ENCODE results near the gene TLE4.

TLE4 gene

DNA sequence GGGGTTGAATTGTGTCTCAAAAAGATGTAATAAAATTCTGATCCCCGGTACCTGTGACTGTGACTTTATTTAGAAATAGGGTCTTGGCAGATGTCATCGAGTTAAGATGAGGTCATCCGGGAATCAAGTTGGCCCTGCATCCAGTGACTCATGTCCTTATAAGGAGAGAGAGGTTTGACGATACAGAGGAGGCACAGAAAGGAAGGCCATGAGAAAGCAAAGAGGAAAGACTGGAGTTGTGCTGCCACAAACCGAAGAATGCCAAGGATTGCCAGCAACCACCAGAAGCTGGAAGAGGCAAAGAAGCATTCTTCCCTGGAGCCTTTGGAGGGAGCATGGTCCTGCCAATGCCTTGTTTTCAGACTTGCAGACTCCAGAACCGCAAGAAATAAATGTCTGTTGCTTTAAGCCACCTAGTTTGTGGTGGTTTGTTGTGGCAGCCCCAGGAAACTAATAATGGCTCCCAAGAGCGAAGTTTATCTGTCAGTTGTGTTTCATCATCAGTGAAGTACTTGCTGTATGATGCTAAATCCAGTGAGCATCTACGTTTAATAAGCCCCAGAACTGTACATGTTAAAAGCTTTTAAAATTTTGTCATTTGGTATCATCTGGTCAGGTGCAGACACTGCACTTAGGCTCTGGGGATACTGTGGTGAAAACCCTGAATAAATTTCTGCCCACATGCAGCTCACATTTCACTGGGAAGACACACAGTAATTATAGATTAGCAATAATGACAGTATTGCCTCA, 114.8 kb downstream of the TLE4 start:
- Mint-ChIP-seq H3K4me3 (peak overlapping the region; percentile 20), H3K27me3 (no peaks in the 10 kb centered on the region), H3K27ac (peak overlapping the region; percentile 77), H3K9me3 (ENCODE audit: low read depth) (no peaks in the 10 kb centered on the region), H3K36me3 (peaks cover 22% of the 10 kb centered on the region), H3K4me1 (ENCODE audit: low read depth) (peaks cover 62% of the 10 kb centered on the region)

DNA sequence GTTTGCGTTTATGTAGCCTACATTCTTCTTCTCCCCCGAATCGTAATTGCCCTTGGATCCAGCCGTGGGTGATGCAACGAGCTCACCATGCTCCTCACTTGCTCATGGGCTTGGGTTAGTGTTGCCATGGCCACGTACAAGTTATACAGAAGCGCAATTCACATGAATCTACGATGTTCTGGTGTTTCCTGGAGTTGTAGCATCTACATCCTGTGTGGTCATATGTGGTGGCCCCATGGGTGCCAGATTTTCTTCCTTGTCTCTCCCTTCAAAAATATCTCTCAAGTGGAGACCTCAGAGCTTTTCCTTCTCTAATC, 115.3 kb downstream of the TLE4 start:
- Mint-ChIP-seq H3K27ac (peak overlapping the region; percentile 77), H3K4me3 (peak overlapping the region; percentile 20)

DNA sequence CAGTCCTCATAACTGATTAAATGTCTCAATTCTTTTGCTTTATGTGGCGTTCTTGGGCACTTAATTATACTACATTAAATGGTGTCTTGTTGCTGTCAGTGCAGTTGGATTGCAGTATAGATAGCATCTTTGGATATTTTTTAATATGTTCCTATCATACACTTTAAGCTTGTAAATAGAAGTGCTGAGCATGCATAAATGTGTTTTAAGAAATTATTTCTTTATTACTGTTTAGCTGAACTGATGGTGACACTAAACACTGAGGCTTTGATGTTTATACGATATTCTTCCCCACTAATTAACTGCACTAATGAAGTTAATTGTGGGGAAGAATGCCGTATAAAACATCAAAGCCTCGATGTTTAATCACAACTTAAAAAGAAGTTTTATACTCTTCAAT, 116.6 kb downstream of the TLE4 start:
- Mint-ChIP-seq H3K27ac (no peak overlapping the region), H3K4me3 (no peak overlapping the region), H3K4me1 (ENCODE audit: low read depth) (peaks cover 63% of the 10 kb centered on the region), H3K36me3 (peaks cover 26% of the 10 kb centered on the region), H3K9me3 (ENCODE audit: low read depth) (no peaks in the 10 kb centered on the region), H3K27me3 (no peaks in the 10 kb centered on the region)

More for the DNA sequence above, 115.3 kb downstream of the TLE4 start:
- Mint-ChIP-seq H3K36me3 (peaks cover 23% of the 10 kb centered on the region), H3K4me1 (ENCODE audit: low read depth) (peaks cover 63% of the 10 kb centered on the region), H3K9me3 (ENCODE audit: low read depth) (no peaks in the 10 kb centered on the region), H3K27me3 (no peaks in the 10 kb centered on the region)

DNA sequence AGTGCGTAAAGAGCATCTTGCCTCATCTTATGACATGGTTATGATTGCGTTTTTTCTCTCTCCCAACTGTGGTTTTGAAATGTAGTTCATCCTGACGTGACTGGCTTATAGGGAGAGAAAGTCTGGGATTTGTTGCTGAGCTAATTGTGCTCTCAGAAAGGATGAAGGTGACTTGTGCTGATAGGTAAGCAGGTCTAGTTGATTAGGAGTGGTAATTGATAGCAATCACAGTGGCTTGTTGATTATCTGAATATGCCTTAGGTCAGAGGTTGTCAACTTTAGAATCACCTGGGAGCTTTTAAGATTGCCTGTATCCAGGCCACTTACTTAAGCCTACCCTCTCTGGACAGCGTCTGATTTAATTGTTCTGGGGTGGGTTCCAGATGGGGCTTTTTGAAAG, 117.8 kb downstream of the TLE4 start:
- H3K9me3 Mint-ChIP-seq (ENCODE audit: low read depth) = no peaks in the 10 kb centered on the region
- H3K27ac Mint-ChIP-seq = no peak overlapping the region
- peaks cover 66% of the 10 kb centered on the region for H3K4me1 Mint-ChIP-seq (ENCODE audit: low read depth)
- H3K36me3 Mint-ChIP-seq = peaks cover 29% of the 10 kb centered on the region
- H3K4me3 Mint-ChIP-seq = no peak overlapping the region
- H3K27me3 Mint-ChIP-seq = no peaks in the 10 kb centered on the region

DNA sequence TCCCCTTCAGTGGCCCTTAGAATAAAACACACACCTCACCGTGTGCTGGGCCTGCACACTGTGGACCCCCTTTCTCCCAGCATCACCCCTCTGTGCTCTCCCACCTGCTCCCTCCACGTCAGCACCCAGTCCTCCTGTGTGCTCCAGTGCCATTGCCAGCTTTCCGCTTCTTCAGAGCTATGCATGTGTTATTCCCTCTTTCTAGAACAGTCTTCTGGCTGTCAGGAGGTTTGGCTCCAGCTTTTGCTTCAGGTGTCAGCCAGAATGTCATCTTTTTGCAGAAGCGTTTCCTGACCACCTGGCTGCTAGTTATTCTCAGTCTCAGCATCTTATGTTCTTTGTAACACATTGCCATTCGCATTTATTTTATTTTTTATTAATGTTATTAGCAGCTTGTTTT, 119.7 kb downstream of the TLE4 start:
- Mint-ChIP-seq H3K27ac (no peak overlapping the region), H3K9me3 (ENCODE audit: low read depth) (no peaks in the 10 kb centered on the region), H3K4me1 (ENCODE audit: low read depth) (peaks cover 71% of the 10 kb centered on the region), H3K27me3 (no peaks in the 10 kb centered on the region), H3K36me3 (peaks cover 27% of the 10 kb centered on the region), H3K4me3 (no peak overlapping the region)

DNA sequence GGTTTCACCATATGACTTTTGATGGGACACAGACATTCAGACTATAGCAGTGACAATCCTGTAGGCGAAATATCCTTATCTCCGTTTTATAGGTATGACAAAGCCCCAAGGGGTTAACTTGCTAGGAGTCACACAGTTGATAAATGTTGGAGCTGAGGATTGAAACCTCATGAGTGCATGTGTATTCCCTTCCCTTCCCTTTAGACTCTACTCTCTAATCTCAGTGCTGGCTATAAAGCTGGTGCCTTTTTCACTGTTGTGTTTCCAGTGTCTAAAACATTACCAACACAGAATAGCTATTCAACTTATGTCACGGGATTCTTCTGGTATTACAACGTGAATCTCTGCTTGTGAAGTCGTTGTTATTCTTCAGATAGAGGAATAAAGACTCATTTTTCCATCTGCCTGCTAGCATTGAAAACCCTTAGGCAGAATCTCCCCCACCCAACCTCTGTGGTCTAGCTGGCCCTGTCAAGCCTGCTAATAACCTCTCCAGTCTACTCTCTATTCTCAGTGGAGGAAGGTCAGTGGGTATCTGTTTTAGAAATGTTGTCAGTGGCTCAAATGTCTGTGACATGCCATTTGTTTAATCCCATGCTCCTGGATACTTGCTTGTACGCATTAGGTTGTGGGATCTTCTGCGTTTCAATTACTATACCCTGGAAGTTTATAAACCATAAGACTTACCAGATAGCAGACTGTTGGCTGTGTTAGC, 121.2 kb downstream of the TLE4 start:
- H3K36me3 Mint-ChIP-seq = peaks cover 16% of the 10 kb centered on the region
- no peaks in the 10 kb centered on the region for H3K9me3 Mint-ChIP-seq (ENCODE audit: low read depth)
- H3K27me3 Mint-ChIP-seq = no peaks in the 10 kb centered on the region
- no peak overlapping the region for H3K4me3 Mint-ChIP-seq
- peaks cover 70% of the 10 kb centered on the region for H3K4me1 Mint-ChIP-seq (ENCODE audit: low read depth)
- no peak overlapping the region for H3K27ac Mint-ChIP-seq

DNA sequence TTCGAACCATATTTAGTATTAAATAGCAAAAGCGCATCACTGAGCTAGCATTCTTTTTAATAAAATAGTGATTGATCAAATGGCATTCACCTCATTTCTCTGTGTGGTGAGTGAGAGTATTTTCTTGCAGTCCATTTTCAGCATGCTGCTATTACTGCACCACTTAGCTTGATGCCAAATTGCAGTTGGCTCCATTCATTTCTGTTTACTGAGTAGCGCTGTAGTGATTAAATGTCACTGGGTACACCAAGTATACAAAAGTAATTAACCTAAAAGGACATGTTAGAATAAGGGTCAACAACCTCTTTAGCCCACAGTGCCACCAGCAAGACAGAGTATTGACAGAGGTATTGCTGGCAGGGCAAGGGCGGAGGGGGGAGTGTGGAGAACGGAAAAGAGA, 122.0 kb downstream of the TLE4 start:
- no peaks in the 10 kb centered on the region for H3K9me3 Mint-ChIP-seq (ENCODE audit: low read depth)
- no peak overlapping the region for H3K27ac Mint-ChIP-seq

DNA sequence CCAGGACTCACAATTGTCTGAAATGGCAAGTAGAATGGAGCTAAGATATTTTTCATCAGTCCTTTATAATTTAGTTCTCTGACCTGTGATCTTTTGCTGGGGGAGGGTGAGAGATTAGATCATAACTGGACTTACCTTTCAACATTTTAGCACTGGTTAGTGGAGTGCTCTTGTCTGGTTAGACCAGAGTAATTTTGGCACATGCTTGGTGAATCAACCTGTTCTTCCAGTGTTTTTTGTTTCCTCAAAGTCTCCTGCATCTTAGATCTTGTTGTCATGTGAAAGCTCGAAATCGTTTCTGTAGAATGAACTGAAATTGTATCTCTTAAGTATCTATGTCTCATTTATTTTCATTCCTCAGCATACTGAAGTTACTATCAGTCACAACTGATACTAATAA, 122.4 kb downstream of the TLE4 start:
- no peaks in the 10 kb centered on the region for H3K9me3 Mint-ChIP-seq (ENCODE audit: low read depth)
- peaks cover 73% of the 10 kb centered on the region for H3K4me1 Mint-ChIP-seq (ENCODE audit: low read depth)
- no peak overlapping the region for H3K4me3 Mint-ChIP-seq
- no peaks in the 10 kb centered on the region for H3K27me3 Mint-ChIP-seq
- H3K27ac Mint-ChIP-seq = peak overlapping the region; percentile 13
- H3K36me3 Mint-ChIP-seq = peaks cover 13% of the 10 kb centered on the region

More for the DNA sequence above, 122.0 kb downstream of the TLE4 start:
- no peak overlapping the region for H3K4me3 Mint-ChIP-seq
- no peaks in the 10 kb centered on the region for H3K27me3 Mint-ChIP-seq
- H3K4me1 Mint-ChIP-seq (ENCODE audit: low read depth) = peaks cover 69% of the 10 kb centered on the region
- peaks cover 13% of the 10 kb centered on the region for H3K36me3 Mint-ChIP-seq

DNA sequence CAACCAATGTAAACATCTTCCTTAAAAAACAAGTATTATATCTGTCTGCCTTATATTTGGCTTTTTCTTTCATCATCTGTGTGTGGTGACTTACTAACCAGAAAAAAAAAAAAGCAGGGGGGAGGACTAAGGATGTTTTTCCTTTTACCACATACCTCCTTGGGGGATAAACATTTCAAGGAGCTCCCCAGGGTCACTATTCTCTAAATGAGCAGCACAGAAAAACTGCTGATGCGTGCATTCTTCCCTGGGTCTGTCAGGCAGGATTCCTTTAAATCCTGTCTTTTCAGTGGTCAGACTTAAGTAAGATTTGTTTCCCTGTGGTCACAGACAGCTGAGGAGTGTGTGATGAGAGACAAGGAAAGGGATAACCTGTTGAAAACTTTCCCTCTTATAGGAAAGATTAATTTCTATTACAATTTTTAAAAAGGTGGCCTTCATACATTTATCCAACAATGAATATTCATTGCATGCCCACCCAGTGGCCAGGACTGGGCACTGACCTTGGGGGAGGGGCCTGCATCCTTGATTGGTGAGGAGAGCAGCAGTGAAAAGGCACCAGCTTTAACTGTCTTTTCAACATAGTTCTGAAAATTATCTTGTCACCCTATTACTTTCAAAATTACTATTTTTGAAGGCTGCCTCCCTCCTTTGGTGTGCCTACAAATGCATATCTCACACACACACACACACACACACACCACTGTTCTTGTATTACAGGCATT, 123.1 kb downstream of the TLE4 start:
- H3K27me3 Mint-ChIP-seq = no peaks in the 10 kb centered on the region
- H3K27ac Mint-ChIP-seq = peak overlapping the region; percentile 18
- H3K36me3 Mint-ChIP-seq = peaks cover 13% of the 10 kb centered on the region
- no peaks in the 10 kb centered on the region for H3K9me3 Mint-ChIP-seq (ENCODE audit: low read depth)
- no peak overlapping the region for H3K4me3 Mint-ChIP-seq
- peaks cover 80% of the 10 kb centered on the region for H3K4me1 Mint-ChIP-seq (ENCODE audit: low read depth)

DNA sequence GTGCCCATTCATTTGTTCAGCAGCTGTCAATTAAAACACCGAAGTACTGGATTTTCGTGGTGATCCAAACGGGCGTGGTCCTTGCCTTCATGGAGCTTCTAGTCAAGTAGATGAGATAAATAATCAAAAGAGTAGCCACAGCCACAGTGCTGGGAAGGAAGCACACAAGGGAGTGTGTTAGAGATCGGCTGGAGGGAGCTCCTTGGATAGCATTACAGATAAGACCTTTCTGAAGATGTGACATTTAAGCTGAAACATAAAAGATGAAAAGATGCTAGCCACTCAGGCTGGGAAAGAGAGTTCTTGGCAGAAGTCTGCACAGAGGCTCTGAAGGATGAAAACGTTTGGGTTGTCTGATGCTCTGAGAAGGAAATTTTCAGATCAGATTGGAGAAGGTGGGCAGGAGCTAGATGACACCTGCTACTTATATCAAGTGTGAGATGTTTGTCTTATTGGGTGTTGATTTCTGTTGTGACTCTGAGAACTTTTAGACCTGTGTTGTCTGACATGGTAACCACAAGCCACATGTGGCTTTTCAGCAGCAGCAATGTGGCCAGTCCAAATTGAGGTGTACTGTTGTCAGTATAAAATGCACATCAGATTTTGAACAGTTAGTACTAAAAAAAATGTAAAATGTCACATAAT, 123.9 kb downstream of the TLE4 start:
- Mint-ChIP-seq H3K4me3 (peak overlapping the region; percentile 12), H3K9me3 (ENCODE audit: low read depth) (no peaks in the 10 kb centered on the region), H3K36me3 (peaks cover 9% of the 10 kb centered on the region), H3K27ac (peak overlapping the region; percentile 18), H3K27me3 (no peaks in the 10 kb centered on the region), H3K4me1 (ENCODE audit: low read depth) (peaks cover 83% of the 10 kb centered on the region)

DNA sequence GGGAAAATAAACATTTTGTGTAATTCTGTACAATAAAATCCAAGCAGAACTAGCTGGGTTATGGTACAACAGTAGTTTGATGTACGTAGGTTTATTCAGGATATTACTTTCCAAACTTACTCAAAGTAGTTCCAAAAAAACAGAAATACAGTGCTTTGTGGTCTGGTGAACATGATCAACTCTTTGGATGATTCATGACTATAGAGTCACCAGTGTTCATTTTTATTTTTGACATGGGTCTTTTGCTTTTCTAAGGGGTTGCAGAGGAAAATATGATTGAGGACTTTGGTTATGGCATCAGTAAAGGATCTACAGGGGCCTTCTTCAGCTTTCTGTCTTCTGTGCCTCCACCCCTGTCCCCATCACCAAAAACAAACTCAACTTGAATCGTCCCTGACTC, 127.2 kb downstream of the TLE4 start:
- Mint-ChIP-seq H3K9me3 (ENCODE audit: low read depth) (no peaks in the 10 kb centered on the region), H3K36me3 (peaks cover under 1% of the 10 kb centered on the region), H3K4me1 (ENCODE audit: low read depth) (peaks cover 59% of the 10 kb centered on the region), H3K27me3 (no peaks in the 10 kb centered on the region), H3K27ac (no peak overlapping the region), H3K4me3 (no peak overlapping the region)

DNA sequence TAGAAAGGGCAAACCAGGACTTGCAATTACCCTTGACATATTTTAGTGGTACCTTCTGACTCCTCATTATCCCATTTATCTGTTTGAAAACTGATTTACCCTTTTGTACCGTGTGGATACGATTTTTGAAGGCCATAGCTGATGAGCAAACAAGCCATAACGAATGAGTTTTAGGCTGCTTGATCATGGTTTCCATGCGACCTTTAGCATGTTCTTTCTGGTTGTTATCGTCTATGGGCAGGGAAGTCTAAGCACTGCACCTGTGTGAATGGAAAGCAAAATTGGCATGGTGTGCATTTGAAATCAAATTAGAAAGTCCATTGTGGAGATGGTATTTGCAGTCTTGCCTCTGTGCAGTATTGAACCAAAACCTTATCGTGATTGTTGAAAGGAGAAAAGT, 127.7 kb downstream of the TLE4 start:
- H3K27ac Mint-ChIP-seq = no peak overlapping the region
- H3K9me3 Mint-ChIP-seq (ENCODE audit: low read depth) = no peaks in the 10 kb centered on the region
- H3K36me3 Mint-ChIP-seq = peaks cover 2% of the 10 kb centered on the region
- H3K4me1 Mint-ChIP-seq (ENCODE audit: low read depth) = peaks cover 54% of the 10 kb centered on the region
- H3K4me3 Mint-ChIP-seq = no peak overlapping the region
- H3K27me3 Mint-ChIP-seq = no peaks in the 10 kb centered on the region

DNA sequence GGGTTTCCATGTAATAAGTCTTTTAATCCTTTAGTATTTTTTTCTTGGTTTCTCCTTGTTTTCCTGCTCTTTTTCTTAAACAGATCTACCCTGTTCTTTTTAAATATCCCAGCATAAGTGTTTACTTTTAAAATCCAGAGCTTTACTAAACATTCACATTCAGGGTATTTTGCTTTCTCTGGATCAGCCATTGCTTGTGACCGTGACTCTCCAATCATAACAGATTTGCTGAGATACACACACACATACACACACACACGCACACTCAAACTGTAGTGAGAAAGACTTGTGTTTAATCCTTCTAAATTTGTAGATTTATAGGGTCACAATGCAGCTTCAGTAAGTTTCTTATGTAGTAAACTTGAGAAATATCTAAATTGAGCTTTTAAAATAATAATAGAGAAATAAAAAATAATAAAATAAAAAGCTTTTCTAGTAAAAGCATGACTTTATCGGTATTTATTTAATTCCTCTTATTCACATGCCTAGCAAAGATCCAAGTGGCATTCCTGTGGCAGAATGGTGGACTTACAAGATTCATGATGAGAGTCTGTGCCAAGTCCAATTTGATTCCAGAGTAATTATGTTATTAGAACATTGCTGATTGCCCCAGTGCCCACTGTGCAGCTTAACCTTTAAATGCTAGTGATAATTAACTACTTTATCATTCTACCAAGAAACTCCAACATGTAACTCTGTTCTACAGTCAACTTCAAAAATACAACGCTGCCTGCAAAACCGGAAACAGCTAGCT, 129.0 kb downstream of the TLE4 start:
- Mint-ChIP-seq H3K4me3 (no peak overlapping the region), H3K36me3 (peaks cover 10% of the 10 kb centered on the region), H3K27ac (no peak overlapping the region), H3K9me3 (ENCODE audit: low read depth) (no peaks in the 10 kb centered on the region), H3K4me1 (ENCODE audit: low read depth) (peaks cover 41% of the 10 kb centered on the region), H3K27me3 (no peaks in the 10 kb centered on the region)

DNA sequence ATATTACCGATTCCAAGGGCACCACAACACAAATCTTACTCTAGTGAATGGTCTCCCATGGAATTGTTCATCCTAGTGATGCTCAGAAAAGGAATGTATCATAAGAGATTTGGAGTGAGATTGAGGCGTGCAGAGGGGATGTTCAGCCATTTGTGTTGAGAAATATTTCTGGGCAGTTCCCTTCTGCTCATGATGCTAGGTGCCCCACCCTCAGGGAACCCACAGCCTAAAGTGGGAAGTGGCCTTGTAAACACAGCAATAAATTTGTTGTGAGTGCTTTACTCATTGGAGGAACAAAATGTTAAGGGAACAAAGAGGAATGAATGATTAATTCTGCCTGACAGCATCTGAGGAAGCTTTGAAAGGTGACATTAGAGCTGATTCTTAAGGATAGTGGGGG, 129.9 kb downstream of the TLE4 start:
- Mint-ChIP-seq H3K4me3 (no peak overlapping the region), H3K27ac (peak overlapping the region; percentile 12), H3K27me3 (no peaks in the 10 kb centered on the region), H3K9me3 (ENCODE audit: low read depth) (no peaks in the 10 kb centered on the region), H3K4me1 (ENCODE audit: low read depth) (peaks cover 33% of the 10 kb centered on the region), H3K36me3 (peaks cover 10% of the 10 kb centered on the region)

Data from activated naive CD8-positive, alpha-beta T cell (primary cell).